Caco-2 (cell line): Measurements from ENCODE around the gene ZNFX1. TPM values are rescaled to one million over a fixed set of nuclear protein-coding genes. Genes with fewer than 3 reads are reported as not detected.

Experiments
- BruUV-seq: library from RNA; stranded (reverse); fragments of 400-500 nt; replicated peaks from 2 replicates; lab custom pipeline; 2021; lab: Mats Ljungman, UMichigan
- CTCF ChIA-PET: fragments of 300-600 bp; sonication (Branson Sonifier 250); formaldehyde crosslinking; loops from one replicate; lab custom pipeline; 2022; ENCODE audit warnings: antibody characterized with exemption; lab: Charles Lee
- POLR2A ChIA-PET: fragments of 300-600 bp; sonication (Branson Sonifier 250); formaldehyde crosslinking; loops from one replicate; lab custom pipeline; 2022; ENCODE audit warnings: antibody characterized with exemption; lab: Charles Lee
- DNase-seq, 2 experiments: peaks; one replicate each; pipeline versions ENCODE4 v3.0.0 to v3.0.0-alpha.2; 2020 to 2022
- H3K27me3 ChIP-seq: replicated peaks from 2 replicates; pipeline ENCODE4 v1.6.0; 2011; ENCODE audit warnings: low read length; ENCODE audit not compliant: control insufficient read depth, insufficient read depth
- H3K36me3 ChIP-seq: 2 replicates; pipeline ENCODE4 v1.5.1; 2011; ENCODE audit warnings: low read length; ENCODE audit not compliant: control insufficient read depth, insufficient read depth
- H3K4me1 ChIP-seq: fragments of 250-450 bp; sonication (Bioruptor Pico); 2 replicates; pipeline ENCODE4 v1.5.1; 2020; ENCODE audit warnings: mild to moderate bottlenecking
- H3K4me3 ChIP-seq: 2 replicates; pipeline ENCODE4 v1.5.1; 2011; ENCODE audit warnings: low read depth, mild to moderate bottlenecking, control low read depth, low read length
- H3K9me3 ChIP-seq: fragments of 250-450 bp; sonication (Bioruptor Pico); 2 replicates; pipeline ENCODE4 v1.5.1; 2020; ENCODE audit warnings: mild to moderate bottlenecking, moderate library complexity
- H3K27ac Mint-ChIP-seq: one replicate; pipeline ENCODE4 v1.8.0; 2022; ENCODE audit warnings: mixed read lengths; ENCODE audit not compliant: unreplicated experiment
- H3K27me3 Mint-ChIP-seq: one replicate; pipeline ENCODE4 v1.8.0; 2022; ENCODE audit warnings: mixed read lengths; ENCODE audit not compliant: insufficient read depth, unreplicated experiment
- H3K36me3 Mint-ChIP-seq: one replicate; pipeline ENCODE4 v1.8.0; 2022; ENCODE audit warnings: mild to moderate bottlenecking, mixed read lengths; ENCODE audit not compliant: insufficient read depth, unreplicated experiment
- H3K4me1 Mint-ChIP-seq: one replicate; pipeline ENCODE4 v1.8.0; 2022; ENCODE audit warnings: low read depth, mixed read lengths; ENCODE audit not compliant: unreplicated experiment
- H3K4me3 Mint-ChIP-seq: one replicate; pipeline ENCODE4 v1.8.0; 2022; ENCODE audit warnings: mild to moderate bottlenecking, moderate library complexity, mixed read lengths; ENCODE audit not compliant: unreplicated experiment
- H3K9me3 Mint-ChIP-seq: one replicate; pipeline ENCODE4 v1.8.0; 2022; ENCODE audit warnings: mixed read lengths; ENCODE audit not compliant: unreplicated experiment
- intact Hi-C: fragments of 100-400 bp; cut with micrococcal nuclease; formaldehyde crosslinking; loops from one replicate; pipeline ENCODE4 v1.10.0; 2022; ENCODE audit not compliant: unreplicated experiment
- total RNA-seq: library from RNA; stranded (reverse); gene quantifications from 2 replicates; pipeline ENCODE4 v1.2.3, GENCODE V29; 2022
- TF ChIP-seq, protein P1 (sequence below), 2 experiments: fragments of 200-600 bp in 1 of 2; IDR thresholded peaks; 1 replicate in 1 of 2; 2 replicates in 1 of 2; pipeline versions ENCODE4 v1.5.1 to v1.8.0; 2011 to 2022; ENCODE audit warnings: antibody characterized with exemption in 1 of 2, control low read depth in 1 of 2, inconsistent platforms in 1 of 2, low read depth in 1 of 2, low read length in 1 of 2, mild to moderate bottlenecking in 1 of 2, moderate library complexity in 1 of 2; ENCODE audit not compliant: insufficient read depth in 1 of 2, severe bottlenecking in 1 of 2, unreplicated experiment in 1 of 2

The ZNFX1 gene
- total RNA-seq, 1 experiment from 2014 or later: 34.0 TPM

DNA sequence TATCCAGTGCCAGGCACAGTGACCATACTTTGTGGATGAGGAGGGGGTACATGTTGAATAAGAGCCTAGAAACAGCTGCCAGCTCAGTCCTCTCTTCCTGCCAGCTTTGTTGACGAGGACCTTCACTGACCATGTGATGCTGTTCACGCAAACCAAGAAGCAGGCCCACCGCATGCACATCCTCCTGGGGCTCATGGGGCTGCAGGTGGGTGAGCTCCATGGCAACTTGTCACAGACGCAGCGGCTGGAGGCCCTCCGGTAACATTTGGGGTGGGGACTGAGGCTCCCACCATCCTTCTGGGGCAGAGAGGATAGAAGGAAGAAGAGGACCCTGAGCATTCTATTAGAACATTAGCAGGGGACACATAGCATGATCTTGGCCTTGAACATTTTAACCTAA is 43.0 kb downstream of the ZNFX1 start:
- no peaks in the 10 kb centered on the region for H3K27me3 Mint-ChIP-seq
- H3K9me3 Mint-ChIP-seq: no peaks in the 10 kb centered on the region
- no peak for DNase-seq
- Histone ChIP-seq H3K36me3 (peaks cover 33% of the 10 kb centered on the region), H3K27me3 (no peaks in the 10 kb centered on the region), H3K9me3 (no peaks in the 10 kb centered on the region), H3K4me3 (no peak overlapping the region), H3K4me1 (peaks cover 15% of the 10 kb centered on the region)
- no peak overlapping the region for H3K4me3 Mint-ChIP-seq
- peaks cover 17% of the 10 kb centered on the region for H3K4me1 Mint-ChIP-seq
- TF ChIP-seq, protein P1, sequence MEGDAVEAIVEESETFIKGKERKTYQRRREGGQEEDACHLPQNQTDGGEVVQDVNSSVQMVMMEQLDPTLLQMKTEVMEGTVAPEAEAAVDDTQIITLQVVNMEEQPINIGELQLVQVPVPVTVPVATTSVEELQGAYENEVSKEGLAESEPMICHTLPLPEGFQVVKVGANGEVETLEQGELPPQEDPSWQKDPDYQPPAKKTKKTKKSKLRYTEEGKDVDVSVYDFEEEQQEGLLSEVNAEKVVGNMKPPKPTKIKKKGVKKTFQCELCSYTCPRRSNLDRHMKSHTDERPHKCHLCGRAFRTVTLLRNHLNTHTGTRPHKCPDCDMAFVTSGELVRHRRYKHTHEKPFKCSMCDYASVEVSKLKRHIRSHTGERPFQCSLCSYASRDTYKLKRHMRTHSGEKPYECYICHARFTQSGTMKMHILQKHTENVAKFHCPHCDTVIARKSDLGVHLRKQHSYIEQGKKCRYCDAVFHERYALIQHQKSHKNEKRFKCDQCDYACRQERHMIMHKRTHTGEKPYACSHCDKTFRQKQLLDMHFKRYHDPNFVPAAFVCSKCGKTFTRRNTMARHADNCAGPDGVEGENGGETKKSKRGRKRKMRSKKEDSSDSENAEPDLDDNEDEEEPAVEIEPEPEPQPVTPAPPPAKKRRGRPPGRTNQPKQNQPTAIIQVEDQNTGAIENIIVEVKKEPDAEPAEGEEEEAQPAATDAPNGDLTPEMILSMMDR (IDR thresholded peaks at IDR 0.05; ENCODE audit: insufficient read depth in 1 of 2, low read depth in 1 of 2, low read length in 1 of 2, severe bottlenecking in 1 of 2, unreplicated experiment in 1 of 2): no peak
- CTCF ChIA-PET: interaction anchor here (0.6 to 1.7 kb wide), 3 partner anchors 11 to 379 kb away, joined by 3 to 8 read pairs (median 3); no protein-coding TSS in a partner anchor
- no peak overlapping the region for H3K27ac Mint-ChIP-seq
- intact Hi-C loops: no loop called here
- no TSS peak for BruUV-seq
- H3K36me3 Mint-ChIP-seq: peaks cover 96% of the 10 kb centered on the region
- POLR2A ChIA-PET: no interaction called here

DNA sequence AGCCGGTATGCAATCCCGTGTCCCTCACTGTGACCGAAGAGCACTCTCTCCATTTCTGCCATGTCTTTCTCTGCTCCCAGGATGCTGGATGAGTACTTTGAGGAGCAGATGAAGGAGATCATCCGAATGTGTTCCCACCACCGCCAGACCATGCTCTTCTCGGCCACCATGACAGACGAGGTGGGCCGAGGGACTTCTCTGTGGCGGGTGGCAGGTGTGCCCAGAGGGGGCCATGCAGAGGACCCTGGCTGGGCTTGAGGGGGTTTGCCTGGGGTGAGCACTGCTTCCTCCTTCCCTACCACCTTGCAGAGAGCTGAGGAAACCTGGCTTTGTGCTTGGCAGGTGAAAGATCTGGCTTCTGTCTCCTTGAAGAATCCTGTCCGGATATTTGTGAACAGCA is 44.6 kb downstream of the ZNFX1 start:
- H3K36me3 Mint-ChIP-seq: peaks cover 96% of the 10 kb centered on the region
- no peak overlapping the region for H3K27ac Mint-ChIP-seq

DNA sequence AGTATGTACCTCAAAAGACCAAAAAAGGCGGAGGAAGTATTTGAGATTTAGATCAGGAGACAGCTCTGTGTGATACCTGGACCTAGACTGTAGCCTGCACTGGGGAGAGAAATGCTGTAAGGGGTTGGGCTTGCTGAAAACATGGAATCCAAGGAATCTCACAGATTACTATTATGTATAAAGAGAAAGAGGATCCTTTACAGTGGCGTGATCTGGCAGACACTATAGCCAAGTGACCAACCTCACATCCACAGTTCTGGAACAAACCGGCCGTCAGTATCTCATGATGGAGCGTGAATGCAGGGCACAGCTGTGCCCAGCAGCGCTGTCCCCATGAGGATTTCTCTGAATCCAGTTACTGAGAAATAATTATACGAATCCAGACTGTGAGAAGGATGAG is 46.4 kb downstream of the ZNFX1 start:
- peaks cover 19% of the 10 kb centered on the region for H3K4me1 Mint-ChIP-seq
- TSS peak; percentile 11 for BruUV-seq
- H3K27ac Mint-ChIP-seq: peak overlapping the region; percentile 22
- no peak for DNase-seq
- Histone ChIP-seq H3K27me3 (no peaks in the 10 kb centered on the region), H3K36me3 (peaks cover 22% of the 10 kb centered on the region), H3K4me3 (no peak overlapping the region), H3K9me3 (no peaks in the 10 kb centered on the region), H3K4me1 (peaks cover 22% of the 10 kb centered on the region)
- peaks cover 97% of the 10 kb centered on the region for H3K36me3 Mint-ChIP-seq
- no peaks in the 10 kb centered on the region for H3K9me3 Mint-ChIP-seq
- intact Hi-C loops: no loop called here
- no peaks in the 10 kb centered on the region for H3K27me3 Mint-ChIP-seq
- H3K4me3 Mint-ChIP-seq: no peak overlapping the region
- ChIA-PET CTCF (interaction anchor here (0.7 kb wide), 1 partner anchor 92 kb away, joined by 3 read pairs; no protein-coding TSS in a partner anchor), POLR2A (interaction anchor here (0.6 to 1.3 kb wide), 3 partner anchors 12 to 685 kb away, joined by 3 to 10 read pairs (median 5); partner anchors contain the start of gene DDX27)
- TF ChIP-seq, protein P1 (IDR thresholded peaks at IDR 0.05; ENCODE audit: insufficient read depth in 1 of 2, low read depth in 1 of 2, low read length in 1 of 2, severe bottlenecking in 1 of 2, unreplicated experiment in 1 of 2): no peak

More for the DNA sequence above, 44.6 kb downstream of the ZNFX1 start:
- H3K4me1 ChIP-seq: peaks cover 22% of the 10 kb centered on the region
- intact Hi-C loops: no loop called here
- no peaks in the 10 kb centered on the region for H3K9me3 ChIP-seq
- TF ChIP-seq, protein P1 (IDR thresholded peaks at IDR 0.05; ENCODE audit: insufficient read depth in 1 of 2, low read depth in 1 of 2, low read length in 1 of 2, severe bottlenecking in 1 of 2, unreplicated experiment in 1 of 2): no peak
- no TSS peak for BruUV-seq
- Mint-ChIP-seq H3K27me3 (no peaks in the 10 kb centered on the region), H3K4me3 (no peak overlapping the region), H3K9me3 (no peaks in the 10 kb centered on the region), H3K4me1 (peaks cover 19% of the 10 kb centered on the region)
- H3K27me3 ChIP-seq: no peaks in the 10 kb centered on the region
- no peak overlapping the region for H3K4me3 ChIP-seq
- ChIA-PET POLR2A (no interaction called here), CTCF (no interaction called here)
- H3K36me3 ChIP-seq: peaks cover 27% of the 10 kb centered on the region
- DNase-seq: no peak
